ENCODE measurements around the gene ZNF141.
"Not testable (repeated sequence)": the region's sequence is repeated elsewhere in the genome, so short reads cannot be mapped to it uniquely, and the experiment has no call there.

Gene ZNF141

DNA sequence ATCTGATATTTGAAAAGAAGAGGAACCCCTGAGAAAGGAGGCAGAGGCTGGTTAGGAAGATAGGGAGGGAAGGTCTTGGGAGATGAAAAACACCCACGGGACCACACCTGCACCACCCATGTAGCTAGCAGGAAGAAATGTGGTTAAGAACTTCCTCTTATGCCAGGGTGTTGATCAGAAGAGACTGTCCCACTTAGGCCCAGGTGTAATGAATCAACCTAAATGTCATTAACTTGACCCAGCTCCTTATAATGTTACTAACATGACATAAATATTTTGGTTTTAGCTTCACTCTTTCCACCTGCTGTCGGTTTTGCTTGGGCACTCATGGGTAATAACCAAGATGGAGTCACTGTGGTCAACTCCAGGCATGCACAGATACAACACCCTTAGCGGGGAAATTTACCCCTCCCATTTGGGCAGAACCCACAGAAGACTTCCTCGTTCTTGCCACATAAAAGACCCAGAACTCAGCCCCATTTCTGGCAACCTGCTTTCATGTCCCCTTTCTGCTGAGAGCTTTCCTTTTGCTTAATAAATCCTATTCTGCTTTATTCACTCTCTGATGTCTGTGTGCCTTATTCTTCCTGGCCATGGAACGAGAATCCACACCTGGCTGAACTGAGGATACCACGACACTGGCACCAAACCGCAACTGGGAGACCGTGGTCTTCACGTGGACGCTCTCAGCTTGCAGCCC lies 46.8 kb downstream of the ZNF141 start:
- DNase-seq: no peak

DNA sequence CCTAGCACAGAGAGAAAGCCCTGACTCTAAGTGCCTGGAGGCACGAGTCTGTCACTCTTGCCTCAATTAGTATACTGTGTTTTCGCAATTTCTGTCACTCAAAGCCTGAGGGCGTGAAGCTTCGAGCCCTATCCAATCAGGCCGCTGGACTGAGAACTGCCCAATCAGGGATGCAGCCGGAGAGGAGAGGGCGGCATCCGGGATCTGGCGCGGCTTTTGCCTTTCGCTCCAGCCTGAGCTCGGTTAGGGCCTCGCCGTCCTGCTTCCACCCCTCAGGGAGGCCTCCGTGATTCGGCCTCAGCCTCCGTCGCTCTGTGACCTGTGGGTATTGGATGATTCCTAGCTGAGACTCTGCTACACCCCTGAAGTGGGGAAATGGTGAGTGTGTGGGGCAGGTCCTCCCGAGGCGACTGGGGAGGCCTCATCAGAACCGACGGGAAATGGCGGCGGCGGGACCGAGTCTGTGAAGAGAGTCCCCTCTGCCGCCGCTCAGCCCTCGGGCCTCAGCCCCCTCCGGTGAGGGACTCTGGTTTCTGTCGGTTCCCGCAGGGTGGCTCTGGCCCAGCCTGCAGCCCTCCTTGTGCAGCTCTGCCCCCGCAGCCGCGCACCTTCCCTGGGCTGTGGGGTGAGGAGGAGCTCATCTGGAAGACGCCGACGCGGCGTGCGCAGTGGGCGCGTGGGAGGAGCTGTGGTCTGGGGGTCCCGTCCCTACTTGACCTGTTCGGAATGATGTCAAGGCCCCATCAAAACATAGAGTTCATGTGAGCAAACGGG lies 48.5 kb downstream of the ZNF141 start:
- DNase-seq: no peak

DNA sequence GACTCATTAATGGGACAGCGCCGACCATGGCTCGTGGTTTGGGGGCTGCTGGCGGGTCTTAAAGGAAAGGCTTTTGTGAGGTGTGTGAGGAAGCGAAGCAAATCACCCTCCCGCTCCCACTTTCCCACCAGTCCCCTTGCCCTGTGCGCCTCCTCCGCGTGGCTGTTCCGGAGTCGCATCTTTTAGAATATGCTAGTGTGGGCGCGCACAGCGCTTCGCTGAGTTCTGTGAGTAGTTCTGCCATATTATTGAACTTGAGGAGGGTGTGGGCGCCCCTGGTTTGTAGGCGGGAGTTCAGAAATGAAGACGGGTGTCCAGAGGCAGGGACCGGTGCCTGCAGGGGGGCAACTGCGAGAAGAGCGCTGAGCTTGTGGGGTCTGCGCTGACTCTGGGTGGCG lies 49.1 kb downstream of the ZNF141 start:
- DNase-seq: no peak

DNA sequence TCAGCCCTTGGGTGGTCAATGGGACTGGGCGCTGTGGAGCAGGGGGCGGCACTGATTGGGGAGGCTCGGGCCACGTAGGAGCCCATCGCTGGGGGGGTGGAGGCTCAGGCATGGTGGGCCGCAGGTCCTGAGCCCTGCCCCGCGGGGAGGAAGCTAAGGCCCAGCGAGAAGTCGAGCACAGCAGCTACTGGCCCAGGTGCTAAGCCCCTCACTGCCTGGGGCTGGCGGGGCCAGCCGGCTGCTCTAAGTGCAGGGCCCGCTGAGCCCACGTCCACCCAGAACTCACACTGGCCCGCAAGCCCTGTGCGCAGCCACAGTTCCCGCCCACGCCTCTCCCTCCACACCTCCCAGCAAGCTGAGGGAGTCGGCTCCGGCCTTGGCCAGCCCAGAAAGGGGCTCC lies 66.4 kb downstream of the ZNF141 start:
- no peak for DNase-seq

DNA sequence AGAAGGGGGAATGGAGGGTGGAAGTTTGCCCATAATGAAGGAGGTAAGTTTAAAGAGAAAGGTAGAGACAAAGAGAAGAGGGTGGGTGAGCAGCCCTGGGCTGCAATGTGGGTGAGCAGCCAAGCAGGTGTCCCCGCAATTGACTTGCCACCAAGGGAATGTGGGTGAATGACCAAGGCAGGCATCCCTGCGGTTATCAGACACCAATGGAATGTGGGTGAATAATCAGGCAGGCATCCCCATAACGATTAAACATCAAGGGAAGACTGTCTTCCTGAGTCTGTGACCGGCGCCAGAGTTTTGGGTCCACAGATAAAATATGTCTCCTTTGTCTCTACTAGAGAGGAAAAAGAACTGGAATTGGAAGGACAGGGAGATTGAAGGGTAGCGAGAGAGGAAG lies 70.7 kb downstream of the ZNF141 start:
- not testable (repeated sequence) for DNase-seq

DNA sequence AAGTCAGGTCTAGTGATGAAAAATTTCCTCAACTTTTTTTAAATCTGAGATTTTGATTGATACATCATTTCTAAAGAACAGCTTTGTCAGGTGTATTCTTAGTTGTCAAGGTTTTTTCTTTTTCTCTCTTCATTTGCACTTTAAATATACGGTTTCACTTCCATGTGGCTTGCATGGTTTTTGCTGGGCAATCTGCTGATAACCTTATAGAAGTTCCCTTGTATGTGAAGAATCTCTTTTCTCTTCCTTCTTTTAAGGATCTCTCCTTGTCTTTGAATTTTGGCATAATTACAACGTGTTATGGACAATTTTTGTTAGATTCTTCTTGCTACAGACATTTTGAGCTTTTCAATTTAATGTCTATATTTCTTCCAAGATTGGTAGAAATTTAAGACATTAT lies 85.0 kb downstream of the ZNF141 start:
- DNase-seq: no peak

Data from hypothalamus (tissue), 51 donors.